Measurements from ENCODE around the gene C10orf95. TPM values are rescaled to one million over a fixed set of nuclear protein-coding genes. Genes with fewer than 3 reads are reported as not detected.

C10orf95 gene
- polyA plus RNA-seq, 1 of the 3 experiments (the other 2 are of a cell fraction), result 0.07 TPM

GRCh38 chr10:102449321-102450123 is 1.8 kb downstream of the C10orf95 start:
- CTCF ChIA-PET, result interaction anchor here (0.8 to 5.3 kb wide), 8 partner anchors 9 to 56 kb away, joined by 3 to 25 read pairs (median 4); partner anchors contain the start of genes CUEDC2 and FBXL15
- H3K4me3 ChIP-seq (ENCODE audit: low read depth in 2 of 2, low read length in 1 of 2), result peak overlapping the region; percentile 62 to 71
- peak overlapping the region; percentile 96; the same call in 1 of the 2 replicates for H2AFZ ChIP-seq (ENCODE audit: low read depth)
- DNase-seq, result peak; percentile 68
- peak overlapping the region; percentile 80 for H3K4me2 ChIP-seq
- no peaks in the 10 kb centered on the region for H3K9me2 ChIP-seq
- no peaks in the 10 kb centered on the region for H3K36me3 ChIP-seq (replicated peaks in 1 of 2; ENCODE audit: control insufficient read depth in 1 of 2, insufficient read depth in 2 of 2, low read length in 1 of 2)
- no peaks in the 10 kb centered on the region for H4K20me1 ChIP-seq (ENCODE audit: insufficient read depth)
- TF ChIP-seq EP300 (IDR thresholded peaks at IDR 0.05; ENCODE audit: borderline replicate concordance in 1 of 2, low read depth in 1 of 2, low read length in 1 of 2) (no peak), TEAD4 (IDR thresholded peaks at IDR 0.05; ENCODE audit: borderline replicate concordance, insufficient read depth) (no peak), TAF1 (IDR thresholded peaks at IDR 0.05; ENCODE audit: borderline replicate concordance, low read depth, low read length) (no peak), GATA2 (CRISPR knock-in tag; IDR thresholded peaks at IDR 0.05) (no peak), NRF1 (IDR thresholded peaks at IDR 0.05; ENCODE audit: low read depth, low read length) (no peak), SMC3 (IDR thresholded peaks at IDR 0.05; ENCODE audit: low read depth, low read length) (no peak), FOSL2 (IDR thresholded peaks at IDR 0.05; ENCODE audit: borderline replicate concordance, low read depth) (no peak), ELF1 (IDR thresholded peaks at IDR 0.05) (no peak), MAX (IDR thresholded peaks at IDR 0.05; ENCODE audit: low read depth) (no peak), POLR2AphosphoS5 (IDR thresholded peaks at IDR 0.05; ENCODE audit: low read depth, low read length) (no peak), FOXM1 (IDR thresholded peaks at IDR 0.05; ENCODE audit: low read depth) (no peak), EZH2phosphoT487 (IDR thresholded peaks at IDR 0.05; ENCODE audit: borderline replicate concordance, low read depth) (no peak), GABPA (IDR thresholded peaks at IDR 0.05; ENCODE audit: low read depth) (no peak), RAD21 (IDR thresholded peaks at IDR 0.05; ENCODE audit: low read length) (no peak), SIN3A (IDR thresholded peaks at IDR 0.05; ENCODE audit: borderline replicate concordance, low read depth, low read length) (no peak), MXI1 (IDR thresholded peaks at IDR 0.05; ENCODE audit: low read depth, low read length) (no peak)
- H3K27me3 ChIP-seq (ENCODE audit: insufficient read depth), result no peaks in the 10 kb centered on the region
- WGBS (ENCODE audit: low lambda C conversion rate), result 15% methylated on average over 30 of the region's 30 CpGs
- no peaks in the 10 kb centered on the region for H3K9me3 ChIP-seq
- H3K9ac ChIP-seq, result peak overlapping the region; percentile 49; the same call in 1 of the 2 replicates
- no peaks in the 10 kb centered on the region for H3K79me2 ChIP-seq (ENCODE audit: insufficient read depth)
- H3K27ac ChIP-seq (ENCODE audit: low read depth in 2 of 2, low read length in 1 of 2), result peak overlapping the region in 1 of 2 experiments; percentile 66; a peak in 2 of 4 replicates
- H3K4me1 ChIP-seq (ENCODE audit: control insufficient read depth in 1 of 2, insufficient read depth in 2 of 2, low read depth in 1 of 2, low read length in 1 of 2), result peaks cover 0 to 10% of the 10 kb centered on the region in 2 experiments; a peak in 2 of 4 replicates
- POLR2A ChIA-PET, result interaction anchor here (1.0 to 4.3 kb wide), 3 partner anchors 11 to 29 kb away, joined by 4 to 27 read pairs (median 19); partner anchors contain the start of genes CUEDC2 and FBXL15
- H3F3A ChIP-seq (replicated peaks; ENCODE audit: insufficient read depth), result peaks cover 20% of the 10 kb centered on the region

- no peaks in the 10 kb centered on the region for H3K9me3 ChIP-seq
- POLR2A ChIA-PET, result no interaction called here
- WGBS (ENCODE audit: low lambda C conversion rate), result 56% methylated on average over 2 of the region's 2 CpGs
These were observed 6.5 kb downstream of the C10orf95 start for GRCh38 chr10:102444851-102445250.

More at GRCh38 chr10:102444851-102445250, 6.5 kb downstream of the C10orf95 start:
- Histone ChIP-seq H3K27me3 (ENCODE audit: insufficient read depth) (no peaks in the 10 kb centered on the region), H4K20me1 (ENCODE audit: insufficient read depth) (no peaks in the 10 kb centered on the region), H3K9ac (no peak overlapping the region), H3K4me2 (no peak overlapping the region), H3F3A (replicated peaks; ENCODE audit: insufficient read depth) (peaks cover 4% of the 10 kb centered on the region), H3K79me2 (ENCODE audit: insufficient read depth) (no peaks in the 10 kb centered on the region), H3K4me1 (ENCODE audit: control insufficient read depth in 1 of 2, insufficient read depth in 2 of 2, low read depth in 1 of 2, low read length in 1 of 2) (peaks cover 0 to 3% of the 10 kb centered on the region in 2 experiments; a peak in 2 of 4 replicates), H3K36me3 (replicated peaks in 1 of 2; ENCODE audit: control insufficient read depth in 1 of 2, insufficient read depth in 2 of 2, low read length in 1 of 2) (no peaks in the 10 kb centered on the region), H3K4me3 (ENCODE audit: low read depth in 2 of 2, low read length in 1 of 2) (no peak overlapping the region), H3K9me2 (no peaks in the 10 kb centered on the region), H3K27ac (ENCODE audit: low read depth in 2 of 2, low read length in 1 of 2) (no peak overlapping the region), H2AFZ (ENCODE audit: low read depth) (no peak overlapping the region)
- CTCF ChIA-PET, result no interaction called here
- DNase-seq, result no peak
- TF ChIP-seq MAX (IDR thresholded peaks at IDR 0.05; ENCODE audit: low read depth) (no peak), RFX5 (IDR thresholded peaks at IDR 0.05; ENCODE audit: low read length) (no peak), MXI1 (IDR thresholded peaks at IDR 0.05; ENCODE audit: low read depth, low read length) (no peak), USF2 (IDR thresholded peaks at IDR 0.05; ENCODE audit: borderline replicate concordance, low read depth, low read length) (no peak), USF1 (IDR thresholded peaks at IDR 0.05; ENCODE audit: borderline replicate concordance, low read depth) (no peak), ELF1 (IDR thresholded peaks at IDR 0.05) (no peak), ZBTB33 (IDR thresholded peaks at IDR 0.05; ENCODE audit: borderline replicate concordance, low read depth) (no peak)

Measured in SK-N-SH (cell line).